NCI-H2196 (cell line): ENCODE measurements around the gene NIPAL4.

Experiments
- DNase-seq: peaks from one replicate; lab custom pipeline; 2025; ENCODE audit not compliant: unreplicated experiment; lab: John Stamatoyannopoulos, UW

Gene NIPAL4

GRCh38 chr5:157514974-157515373, 55.0 kb downstream of the NIPAL4 start:
- DNase-seq, result no peak

GRCh38 chr5:157516006-157516405, 56.0 kb downstream of the NIPAL4 start:
- DNase-seq, result no peak

GRCh38 chr5:157516626-157517325, 56.8 kb downstream of the NIPAL4 start:
- no peak for DNase-seq

- no peak for DNase-seq
Measured at GRCh38 chr5:157518963-157519362, 59.0 kb downstream of the NIPAL4 start.

DNA sequence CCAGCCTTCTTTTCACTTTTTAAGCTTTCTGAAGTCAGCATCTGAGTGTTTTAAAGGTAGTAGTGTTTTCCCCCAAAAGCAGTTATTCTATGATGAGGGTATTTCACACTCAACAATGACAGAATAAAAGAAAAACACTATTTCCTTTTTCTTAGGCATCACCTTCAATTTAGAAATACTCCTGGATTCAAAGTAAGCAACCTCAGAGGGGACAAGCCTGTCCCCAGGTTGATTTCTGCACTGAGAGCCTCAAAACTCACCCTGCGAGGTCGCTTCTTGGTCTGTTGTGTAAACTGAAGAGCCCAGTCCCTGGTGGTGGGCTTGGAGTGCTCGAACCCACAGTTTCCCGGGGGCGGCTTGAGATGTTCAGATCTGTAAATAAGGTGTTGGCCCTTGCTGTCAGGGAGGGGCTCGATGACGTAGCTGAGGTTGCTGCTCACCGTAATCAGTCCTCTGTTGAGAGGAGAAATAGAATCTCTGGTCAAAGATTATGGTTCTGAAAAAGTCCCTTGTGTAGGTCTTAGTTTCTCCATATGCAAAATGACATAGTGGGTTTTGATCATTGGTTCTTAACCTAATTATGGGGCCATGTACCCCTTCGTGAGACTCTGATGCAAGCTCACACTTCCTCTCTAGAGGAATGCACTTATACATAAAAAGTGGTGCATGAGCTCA, 59.7 kb downstream of the NIPAL4 start:
- no peak for DNase-seq

GRCh38 chr5:157520911-157521703, 61.1 kb downstream of the NIPAL4 start:
- DNase-seq, result no peak

GRCh38 chr5:157521704-157522029, 61.7 kb downstream of the NIPAL4 start:
- DNase-seq, result no peak

- DNase-seq, result no peak
Measured at GRCh38 chr5:157523976-157524375, 64.0 kb downstream of the NIPAL4 start.
